ENCODE data around the gene P3H4. TPM values are rescaled to one million over a fixed set of nuclear protein-coding genes. Genes with fewer than 3 reads are reported as not detected.
"Not testable (repeated sequence)": the region's sequence is repeated elsewhere in the genome, so short reads cannot be mapped to it uniquely, and the experiment has no call there.

P3H4 gene
- 0.19 TPM for polyA plus RNA-seq (2012; ENCODE audit: missing spikeins)

GRCh38 chr17:41811549-41812380 is at the start of gene P3H4:
Gene P3H4, minus strand, starts transcription at chr17:41811949. Its CDS starts 34 bp downstream, at chr17:41811915.
- FAIRE-seq (peak; percentile 67), DNase-seq (ENCODE audit: insufficient read length) (peak; percentile 83)
- TF ChIP-seq POLR2A (IDR thresholded peaks at IDR 0.05; ENCODE audit: low read depth, low read length) (no peak), POLR2AphosphoS5 (IDR thresholded peaks at IDR 0.05; ENCODE audit: low read depth, low read length) (no peak), TAF1 (IDR thresholded peaks at IDR 0.05; ENCODE audit: borderline replicate concordance, low read depth, low read length) (no peak)

- TF ChIP-seq TAF1 (IDR thresholded peaks at IDR 0.05; ENCODE audit: borderline replicate concordance, low read depth, low read length) (no peak), POLR2A (IDR thresholded peaks at IDR 0.05; ENCODE audit: low read depth, low read length) (no peak), POLR2AphosphoS5 (IDR thresholded peaks at IDR 0.05; ENCODE audit: low read depth, low read length) (no peak)
- no peak for DNase-seq (ENCODE audit: insufficient read length)
- no peak for FAIRE-seq
These were observed 48.6 kb upstream of the P3H4 start for GRCh38 chr17:41860254-41860931.

GRCh38 chr17:41851382-41851781 is 39.6 kb upstream of the P3H4 start:
- not testable (repeated sequence) for DNase-seq (ENCODE audit: insufficient read length); FAIRE-seq

- no peak for FAIRE-seq
- DNase-seq (ENCODE audit: insufficient read length), result no peak
- TF ChIP-seq POLR2A (IDR thresholded peaks at IDR 0.05; ENCODE audit: low read depth, low read length) (no peak), POLR2AphosphoS5 (IDR thresholded peaks at IDR 0.05; ENCODE audit: low read depth, low read length) (no peak), TAF1 (IDR thresholded peaks at IDR 0.05; ENCODE audit: borderline replicate concordance, low read depth, low read length) (no peak)
These were observed 37.7 kb upstream of the P3H4 start for GRCh38 chr17:41849251-41849990.

GRCh38 chr17:41848788-41849187 is 37.0 kb upstream of the P3H4 start:
- FAIRE-seq (no peak), DNase-seq (ENCODE audit: insufficient read length) (no peak)
- no peak for TF ChIP-seq TAF1 (IDR thresholded peaks at IDR 0.05; ENCODE audit: borderline replicate concordance, low read depth, low read length)
- TF ChIP-seq POLR2AphosphoS5 (IDR thresholded peaks at IDR 0.05; ENCODE audit: low read depth, low read length), result no peak
- TF ChIP-seq POLR2A (IDR thresholded peaks at IDR 0.05; ENCODE audit: low read depth, low read length), result no peak

- no peak for DNase-seq (ENCODE audit: insufficient read length)
- TF ChIP-seq POLR2AphosphoS5 (IDR thresholded peaks at IDR 0.05; ENCODE audit: low read depth, low read length) (no peak), POLR2A (IDR thresholded peaks at IDR 0.05; ENCODE audit: low read depth, low read length) (no peak), TAF1 (IDR thresholded peaks at IDR 0.05; ENCODE audit: borderline replicate concordance, low read depth, low read length) (no peak)
- no peak for FAIRE-seq
These were observed 33.2 kb upstream of the P3H4 start for GRCh38 chr17:41844971-41845370.

- not testable (repeated sequence) for FAIRE-seq; DNase-seq (ENCODE audit: insufficient read length)
These were observed 29.0 kb upstream of the P3H4 start for GRCh38 chr17:41840781-41841180.

GRCh38 chr17:41839448-41839847 is 27.7 kb upstream of the P3H4 start:
- FAIRE-seq; DNase-seq (ENCODE audit: insufficient read length): not testable (repeated sequence)

- TF ChIP-seq POLR2AphosphoS5 (IDR thresholded peaks at IDR 0.05; ENCODE audit: low read depth, low read length) (no peak), TAF1 (IDR thresholded peaks at IDR 0.05; ENCODE audit: borderline replicate concordance, low read depth, low read length) (no peak), POLR2A (IDR thresholded peaks at IDR 0.05; ENCODE audit: low read depth, low read length) (no peak)
- FAIRE-seq, result no peak
- DNase-seq (ENCODE audit: insufficient read length), result no peak
These were observed 26.2 kb upstream of the P3H4 start, which contains the start of gene KLHL10 for GRCh38 chr17:41837761-41838538. Gene KLHL10, plus strand, starts transcription at chr17:41837825. Its CDS starts 108 bp downstream, at chr17:41837933.

- no peak for DNase-seq (ENCODE audit: insufficient read length)
- no peak for FAIRE-seq
- no peak for TF ChIP-seq POLR2AphosphoS5 (IDR thresholded peaks at IDR 0.05; ENCODE audit: low read depth, low read length)
- no peak for TF ChIP-seq POLR2A (IDR thresholded peaks at IDR 0.05; ENCODE audit: low read depth, low read length)
- TF ChIP-seq TAF1 (IDR thresholded peaks at IDR 0.05; ENCODE audit: borderline replicate concordance, low read depth, low read length), result no peak
These were observed 24.9 kb upstream of the P3H4 start for GRCh38 chr17:41836550-41837196.

Measured in GM12892 (cell line).